Measurements from ENCODE around the gene SLA2. TPM values are rescaled to one million over a fixed set of nuclear protein-coding genes. Genes with fewer than 3 reads are reported as not detected.
"Not testable (repeated sequence)": the region's sequence is repeated elsewhere in the genome, so short reads cannot be mapped to it uniquely, and the experiment has no call there.

SLA2 gene
- total RNA-seq, 1 donor from 2014 or later: not detected

DNA sequence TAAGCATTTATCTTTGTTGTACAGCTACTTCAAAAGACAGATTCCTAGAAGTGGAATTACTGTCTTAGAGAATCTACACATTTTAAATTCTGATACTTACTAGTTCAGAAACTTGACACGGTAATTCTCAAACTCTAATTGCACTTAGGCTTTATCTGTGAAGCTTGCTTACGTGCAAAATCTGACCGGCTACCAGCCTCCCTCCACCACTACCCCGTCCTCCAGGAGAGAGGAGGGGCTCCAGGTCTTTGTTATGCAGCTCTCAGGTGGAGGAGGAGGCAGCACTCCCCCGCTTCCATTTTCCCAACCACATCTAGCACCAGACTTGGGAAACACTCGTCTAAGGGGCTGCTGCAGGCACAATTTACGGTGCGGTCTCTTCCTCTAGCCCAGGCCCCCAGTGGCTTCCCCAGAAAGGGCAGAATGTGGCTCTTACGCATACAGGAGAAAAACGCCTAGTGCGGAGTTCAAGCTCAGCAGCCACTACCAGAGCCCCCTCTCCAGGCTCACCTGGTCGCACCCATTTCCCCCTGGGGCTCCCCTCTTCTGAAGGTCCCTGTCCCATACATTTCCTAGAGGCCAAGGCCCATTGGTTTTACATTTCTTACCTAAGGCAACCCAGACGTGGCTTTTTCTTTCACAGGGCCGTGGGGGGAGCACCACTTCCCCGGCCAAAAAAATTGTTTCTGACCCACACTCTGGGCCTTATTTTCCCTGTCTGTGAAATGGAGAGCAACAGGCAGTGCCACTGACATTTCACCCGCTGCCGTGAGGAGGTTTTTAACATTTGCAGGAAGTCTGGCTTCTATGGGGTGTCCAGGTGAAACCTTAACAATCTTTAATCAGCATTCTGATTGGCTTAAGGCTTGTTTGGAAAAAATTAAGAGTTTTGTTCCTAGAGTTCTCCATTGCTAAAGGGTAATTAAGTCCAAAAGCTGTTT, 74.2 kb downstream of the SLA2 start:
- TF ChIP-seq, protein P1, sequence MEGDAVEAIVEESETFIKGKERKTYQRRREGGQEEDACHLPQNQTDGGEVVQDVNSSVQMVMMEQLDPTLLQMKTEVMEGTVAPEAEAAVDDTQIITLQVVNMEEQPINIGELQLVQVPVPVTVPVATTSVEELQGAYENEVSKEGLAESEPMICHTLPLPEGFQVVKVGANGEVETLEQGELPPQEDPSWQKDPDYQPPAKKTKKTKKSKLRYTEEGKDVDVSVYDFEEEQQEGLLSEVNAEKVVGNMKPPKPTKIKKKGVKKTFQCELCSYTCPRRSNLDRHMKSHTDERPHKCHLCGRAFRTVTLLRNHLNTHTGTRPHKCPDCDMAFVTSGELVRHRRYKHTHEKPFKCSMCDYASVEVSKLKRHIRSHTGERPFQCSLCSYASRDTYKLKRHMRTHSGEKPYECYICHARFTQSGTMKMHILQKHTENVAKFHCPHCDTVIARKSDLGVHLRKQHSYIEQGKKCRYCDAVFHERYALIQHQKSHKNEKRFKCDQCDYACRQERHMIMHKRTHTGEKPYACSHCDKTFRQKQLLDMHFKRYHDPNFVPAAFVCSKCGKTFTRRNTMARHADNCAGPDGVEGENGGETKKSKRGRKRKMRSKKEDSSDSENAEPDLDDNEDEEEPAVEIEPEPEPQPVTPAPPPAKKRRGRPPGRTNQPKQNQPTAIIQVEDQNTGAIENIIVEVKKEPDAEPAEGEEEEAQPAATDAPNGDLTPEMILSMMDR (conservative IDR thresholded peaks at IDR 0.05): peak; percentile 42
- peak overlapping the region; percentile 88 for H3K4me3 Mint-ChIP-seq
- peak overlapping the region; percentile 96 for H3K27ac Mint-ChIP-seq
- no peaks in the 10 kb centered on the region for H3K27me3 Mint-ChIP-seq
- H3K9me3 Mint-ChIP-seq: no peaks in the 10 kb centered on the region
- DNase-seq (ENCODE audit: extremely low spot score, unreplicated experiment): no peak
- H3K4me1 Mint-ChIP-seq (ENCODE audit: unreplicated experiment): peaks cover 39% of the 10 kb centered on the region
- H3K36me3 Mint-ChIP-seq: no peaks in the 10 kb centered on the region

DNA sequence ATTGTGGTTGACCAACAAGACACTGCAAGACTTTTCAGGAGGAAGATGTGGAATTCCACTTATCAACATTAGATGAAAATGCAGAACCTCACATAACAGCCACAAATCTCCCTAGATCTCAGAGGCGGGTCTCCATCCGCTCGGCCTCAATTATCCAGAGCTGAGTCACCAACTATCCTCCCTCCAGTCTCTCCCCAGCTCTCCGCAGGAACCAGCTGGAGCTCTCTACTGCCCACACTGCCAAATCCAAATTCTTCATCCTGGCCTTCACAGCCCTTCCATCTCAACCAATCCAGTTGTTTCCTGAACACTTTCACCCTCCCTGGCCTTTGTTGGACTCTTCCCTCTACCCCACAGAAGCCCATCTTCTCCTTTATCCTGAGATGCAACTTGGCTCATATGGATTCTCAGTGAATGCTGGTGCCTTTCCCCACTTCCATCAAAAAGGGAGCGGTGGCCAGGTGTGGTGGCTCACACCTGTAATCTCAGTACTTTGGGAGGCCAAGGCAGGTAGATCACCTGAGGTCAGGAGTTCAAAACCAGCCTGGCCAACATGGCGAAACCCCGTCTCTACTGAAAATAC, 76.1 kb downstream of the SLA2 start:
- H3K9me3 Mint-ChIP-seq: no peaks in the 10 kb centered on the region
- H3K36me3 Mint-ChIP-seq: no peaks in the 10 kb centered on the region
- no peaks in the 10 kb centered on the region for H3K27me3 Mint-ChIP-seq
- peaks cover 30% of the 10 kb centered on the region for H3K4me1 Mint-ChIP-seq (ENCODE audit: unreplicated experiment)
- no peak overlapping the region for H3K4me3 Mint-ChIP-seq
- H3K27ac Mint-ChIP-seq: no peak overlapping the region
- TF ChIP-seq, protein P1 (conservative IDR thresholded peaks at IDR 0.05): no peak
- DNase-seq (ENCODE audit: extremely low spot score, unreplicated experiment): no peak

GRCh38 chr20:36565520-36565919, 80.5 kb downstream of the SLA2 start:
- Mint-ChIP-seq H3K9me3 (peaks cover 6% of the 10 kb centered on the region), H3K36me3 (no peaks in the 10 kb centered on the region), H3K27ac (no peak overlapping the region), H3K4me1 (ENCODE audit: unreplicated experiment) (peaks cover 8% of the 10 kb centered on the region), H3K27me3 (no peaks in the 10 kb centered on the region), H3K4me3 (no peak overlapping the region)
- no peak for DNase-seq (ENCODE audit: extremely low spot score, unreplicated experiment)
- TF ChIP-seq, protein P1 (conservative IDR thresholded peaks at IDR 0.05): no peak

- not testable (repeated sequence) for H3K27me3 Mint-ChIP-seq; H3K9me3 Mint-ChIP-seq; H3K27ac Mint-ChIP-seq; H3K4me1 Mint-ChIP-seq (ENCODE audit: unreplicated experiment); H3K36me3 Mint-ChIP-seq; DNase-seq (ENCODE audit: extremely low spot score, unreplicated experiment); H3K4me3 Mint-ChIP-seq
Observed at GRCh38 chr20:36564726-36565121, 81.3 kb downstream of the SLA2 start.

DNA sequence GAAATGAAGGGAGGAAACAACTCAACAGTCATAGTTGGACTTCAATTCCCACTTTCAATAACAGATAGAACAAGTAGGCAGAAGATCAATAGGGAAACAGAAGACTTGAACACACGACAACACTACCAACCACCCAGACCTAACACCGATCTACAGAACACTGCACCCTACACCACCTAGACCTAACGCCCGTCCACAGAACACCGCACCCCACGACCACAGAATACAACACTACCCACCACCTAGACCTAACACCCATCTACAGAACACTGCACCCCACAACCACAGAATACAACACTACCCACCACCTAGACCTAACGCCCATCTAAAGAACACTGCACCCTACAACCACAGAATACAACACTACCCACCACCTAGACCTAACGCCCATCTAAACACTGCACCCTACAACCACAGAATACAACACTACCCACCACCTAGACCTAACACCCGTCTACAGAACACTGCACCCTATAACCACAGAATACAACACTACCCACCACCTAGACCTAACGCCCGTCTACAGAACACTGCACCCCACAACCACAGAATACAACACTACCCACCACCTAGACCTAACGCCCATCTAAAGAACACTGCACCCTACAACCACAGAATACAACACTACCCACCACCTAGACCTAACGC, 81.8 kb downstream of the SLA2 start:
- H3K9me3 Mint-ChIP-seq; DNase-seq (ENCODE audit: extremely low spot score, unreplicated experiment); H3K4me1 Mint-ChIP-seq (ENCODE audit: unreplicated experiment); H3K36me3 Mint-ChIP-seq; H3K4me3 Mint-ChIP-seq; H3K27me3 Mint-ChIP-seq; H3K27ac Mint-ChIP-seq: not testable (repeated sequence)

- Mint-ChIP-seq H3K4me3 (no peak overlapping the region), H3K9me3 (peaks cover 6% of the 10 kb centered on the region), H3K4me1 (ENCODE audit: unreplicated experiment) (no peaks in the 10 kb centered on the region), H3K36me3 (no peaks in the 10 kb centered on the region), H3K27ac (no peak overlapping the region), H3K27me3 (no peaks in the 10 kb centered on the region)
- no peak for DNase-seq (ENCODE audit: extremely low spot score, unreplicated experiment)
- TF ChIP-seq, protein P1 (conservative IDR thresholded peaks at IDR 0.05): no peak
Observed at GRCh38 chr20:36563374-36563773, 82.6 kb downstream of the SLA2 start.
